Measurements from ENCODE around the gene CMIP.
A peak's percentile ranks its signal among the peaks of the same experiment; 100 is the strongest.
"Not testable (repeated sequence)": the region's sequence is repeated elsewhere in the genome, so short reads cannot be mapped to it uniquely, and the experiment has no call there.

CMIP gene

DNA sequence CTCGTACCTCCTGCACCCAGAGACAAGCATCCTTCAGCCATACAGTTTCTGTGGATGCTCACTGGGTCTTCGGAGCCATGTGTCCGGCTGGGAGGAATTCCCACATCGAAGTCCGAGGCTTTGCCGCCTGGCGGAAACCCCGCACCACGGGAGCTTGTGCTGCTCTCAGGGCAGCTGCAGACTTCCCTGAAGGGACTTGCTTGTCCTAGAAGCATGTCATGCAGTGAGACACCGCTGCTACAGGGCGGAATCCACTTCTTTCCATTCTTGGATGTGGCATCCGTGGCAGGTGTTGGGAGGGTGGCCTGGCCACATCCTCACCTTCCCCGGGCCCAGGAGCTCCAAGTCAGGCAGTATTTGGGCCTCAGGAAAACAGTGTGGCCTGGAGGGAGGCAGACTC is 122.5 kb downstream of the CMIP start:
- intact Hi-C loops (cut with DNase I), result no loop called here
- DNase-seq, result peak in 3 of 10 donors; percentile 39 to 77 (median 49)

- intact Hi-C loops (cut with DNase I), result no loop called here
- peak in 3 of 10 donors; percentile 72 to 87 (median 87) for DNase-seq
These were observed 123.6 kb downstream of the CMIP start for GRCh38 chr16:81567987-81568748.

DNA sequence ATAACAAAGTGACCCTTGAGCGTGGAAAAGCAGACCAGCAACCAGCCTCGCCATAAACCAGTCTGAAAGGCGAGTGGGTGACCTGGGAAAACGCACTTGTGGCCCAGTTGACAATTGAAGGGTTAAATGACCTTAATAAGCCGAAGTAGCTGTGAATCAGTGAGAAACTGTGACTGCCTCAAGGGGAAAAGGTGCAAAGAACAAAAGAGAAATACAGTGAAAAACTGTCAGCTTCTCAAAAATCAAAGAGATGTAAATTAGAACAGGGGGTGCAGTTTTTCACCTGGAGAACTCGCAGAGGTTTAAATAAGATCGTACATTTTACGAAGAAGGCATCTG is 124.1 kb downstream of the CMIP start:
- intact Hi-C loops (cut with DNase I), result no loop called here
- DNase-seq, result peak in 2 of 10 donors; percentile 6 to 8

DNA sequence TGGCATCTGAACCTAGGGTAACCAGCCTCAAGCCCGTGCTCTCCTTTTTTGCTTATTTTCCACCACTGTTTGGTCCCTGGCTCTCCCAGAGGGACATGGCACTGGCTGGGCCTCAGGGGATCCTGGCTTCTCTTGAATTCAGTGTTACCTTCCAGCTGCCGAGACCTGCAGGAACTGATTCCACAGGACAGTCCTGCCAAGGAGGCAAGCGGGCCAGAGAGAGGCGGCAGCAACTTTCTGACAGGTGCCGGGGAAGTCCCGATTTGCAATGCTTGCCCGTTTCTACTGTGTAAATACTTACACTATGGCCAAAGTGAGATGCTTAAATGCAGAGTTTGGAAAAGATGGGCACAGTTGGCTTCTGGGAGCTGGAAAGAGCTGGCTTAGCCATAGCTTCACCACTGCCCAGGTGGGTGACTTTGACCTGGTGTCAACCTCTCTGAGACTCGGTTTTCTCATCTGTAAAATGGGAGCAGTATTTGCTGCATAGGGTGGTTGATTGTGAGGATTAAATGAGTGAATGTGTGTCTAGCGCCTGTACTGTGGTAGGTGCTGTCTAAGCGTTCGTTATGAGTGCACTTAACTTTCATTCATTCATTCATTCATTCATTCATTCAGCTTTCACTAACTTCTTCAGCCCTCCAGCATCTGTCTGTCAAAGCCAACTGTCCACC is 124.9 kb downstream of the CMIP start:
- intact Hi-C loops (cut with DNase I), result no loop called here
- peak in 2 of 10 donors; percentile 6 to 57 for DNase-seq

DNA sequence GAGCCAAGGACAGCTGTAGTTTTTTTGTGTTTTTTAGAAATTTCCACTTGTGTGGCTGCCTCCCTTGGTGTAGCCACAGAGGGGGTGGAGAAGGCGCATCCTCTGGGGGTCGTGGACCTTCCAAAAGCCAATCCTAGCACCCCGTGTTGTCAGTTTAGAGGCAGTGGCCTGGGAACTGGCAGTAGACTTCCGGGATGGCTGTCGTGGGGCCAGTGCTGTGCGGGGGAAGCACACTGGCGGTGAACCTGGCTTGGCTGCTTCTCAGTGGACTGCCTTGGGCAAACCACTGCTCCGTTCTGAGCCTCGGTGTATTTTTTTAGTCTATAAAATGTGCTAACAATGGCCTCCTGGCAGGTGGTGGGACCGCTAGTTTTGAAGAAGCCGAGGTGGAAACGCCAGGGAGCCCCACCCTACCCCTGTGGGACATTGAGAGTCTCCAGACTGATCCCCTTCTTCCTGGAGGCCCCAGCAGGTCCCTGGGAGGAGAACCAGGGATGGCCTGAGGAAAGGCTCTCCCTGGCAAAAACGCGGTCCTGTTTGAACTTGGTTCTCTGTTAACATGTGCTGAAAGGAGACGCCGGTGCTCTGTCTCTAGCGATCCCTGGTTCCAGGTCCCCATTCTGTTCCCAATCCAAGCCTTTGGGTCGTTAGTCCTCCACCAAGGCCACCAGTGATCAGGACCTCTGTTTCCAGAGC is 125.7 kb downstream of the CMIP start:
- DNase-seq, result peak in 2 of 10 donors; percentile 40 to 63
- intact Hi-C loops (cut with DNase I), result no loop called here

- intact Hi-C loops (cut with DNase I), result no loop called here
- DNase-seq, result peak in 2 of 10 donors; percentile 21 to 59
These were observed 126.6 kb downstream of the CMIP start for GRCh38 chr16:81571175-81571574.

DNA sequence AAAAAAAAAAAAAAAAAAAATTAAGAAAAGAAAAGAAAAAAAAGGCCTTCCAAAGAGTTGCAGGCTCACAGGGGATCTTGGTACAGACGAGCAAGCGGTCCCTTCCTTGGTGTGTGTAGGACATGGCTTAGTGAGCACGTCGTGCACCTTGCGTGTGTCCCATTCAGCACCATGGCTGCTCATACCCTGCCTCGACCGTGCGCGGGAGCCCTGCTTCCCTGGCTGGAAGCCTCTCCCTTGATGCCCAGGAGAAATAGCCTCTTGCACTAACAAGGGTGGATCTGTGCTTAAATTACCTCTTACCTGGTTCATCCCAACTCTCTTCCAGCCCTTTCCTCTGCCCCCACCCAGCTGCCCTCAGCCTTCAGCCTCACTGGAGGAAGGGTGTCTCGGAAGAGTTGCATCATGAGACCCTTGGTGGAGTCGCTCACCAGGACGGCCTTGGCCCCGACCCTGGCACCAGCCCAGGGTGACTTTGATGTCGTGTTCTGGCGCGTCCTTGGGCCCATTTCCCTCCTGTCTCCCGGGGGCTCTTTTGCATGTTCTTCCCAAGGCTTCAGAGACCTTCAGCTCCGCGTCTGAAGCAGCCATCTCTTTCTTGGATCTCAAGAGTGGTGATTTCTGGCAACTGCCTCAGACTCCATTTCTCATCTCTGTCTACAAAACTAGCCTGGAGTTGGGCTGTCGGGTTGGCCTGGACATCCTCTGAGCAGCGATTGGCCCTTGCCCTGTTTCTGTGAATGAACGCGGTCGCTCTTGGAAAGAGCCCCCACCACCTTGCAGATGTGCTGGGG is 127.2 kb downstream of the CMIP start:
- peak in 2 of 10 donors; percentile 26 to 77 for DNase-seq
- intact Hi-C loops (cut with DNase I), result no loop called here

- DNase-seq, result peak in 2 of 10 donors; percentile 46 to 78
- intact Hi-C loops (cut with DNase I), result no loop called here
These were observed 128.0 kb downstream of the CMIP start for GRCh38 chr16:81572386-81573144.

- DNase-seq, result peak in 2 of 10 donors; percentile 2
- intact Hi-C loops (cut with DNase I), result no loop called here
These were observed 129.0 kb downstream of the CMIP start for GRCh38 chr16:81573533-81574020.

DNA sequence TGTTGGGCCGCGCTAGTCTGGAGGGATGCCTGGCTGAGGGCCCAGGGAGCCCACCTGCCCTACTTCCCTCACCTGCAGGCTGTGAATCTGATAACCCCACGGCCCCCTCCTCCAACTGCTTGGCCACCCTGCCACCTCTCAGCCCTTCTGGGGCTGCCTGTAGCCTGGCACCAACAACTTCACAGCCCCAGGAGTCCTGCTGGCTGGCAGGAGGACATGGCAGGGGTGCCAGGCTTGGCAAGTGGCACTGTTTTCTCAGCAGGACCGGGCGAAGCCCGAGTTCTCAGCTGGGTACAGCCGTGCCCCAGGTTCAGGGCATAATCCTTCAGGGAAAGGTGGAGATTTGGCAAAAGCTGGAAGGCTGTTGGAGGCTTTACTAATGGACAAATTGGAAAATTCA is 129.6 kb downstream of the CMIP start:
- DNase-seq, result peak in 2 of 10 donors; percentile 54 to 82
- intact Hi-C loops (cut with DNase I), result no loop called here

- DNase-seq, result peak in 2 of 10 donors; percentile 13 to 48
- intact Hi-C loops (cut with DNase I), result no loop called here
These were observed 130.7 kb downstream of the CMIP start for GRCh38 chr16:81575307-81575706.

- intact Hi-C loops (cut with DNase I), result no loop called here
- peak in 1 of 10 donors; percentile 7 for DNase-seq
These were observed 131.2 kb downstream of the CMIP start for GRCh38 chr16:81575834-81576233.

- intact Hi-C loops (cut with DNase I), result no loop called here
- DNase-seq, result no peak
These were observed 132.1 kb downstream of the CMIP start for GRCh38 chr16:81576696-81577095.

GRCh38 chr16:81577272-81577671 is 132.7 kb downstream of the CMIP start:
- intact Hi-C loops (cut with DNase I); DNase-seq: not testable (repeated sequence)

DNA sequence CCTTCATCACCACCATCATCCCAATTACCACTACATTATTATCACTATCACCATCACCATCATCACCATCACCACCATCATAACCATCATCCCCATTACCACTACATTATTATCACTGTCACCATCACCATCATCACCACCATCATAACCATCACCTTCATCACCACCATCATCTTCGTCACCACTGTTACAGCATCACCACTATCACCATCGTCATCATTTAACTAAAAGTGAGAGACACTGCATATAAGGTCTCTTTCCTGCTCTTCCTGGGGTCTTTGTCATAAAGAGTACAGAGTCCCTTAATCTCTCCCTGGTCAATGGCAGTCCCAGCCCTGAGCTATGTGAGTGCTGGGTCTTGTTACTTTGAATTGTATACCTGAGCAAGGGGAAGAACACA is 133.5 kb downstream of the CMIP start:
- intact Hi-C loops (cut with DNase I), result no loop called here

GRCh38 chr16:81578636-81579413 is 134.2 kb downstream of the CMIP start:
- intact Hi-C loops (cut with DNase I), result no loop called here
- peak in 2 of 10 donors; percentile 40 to 56 for DNase-seq

More for the DNA sequence above, 133.5 kb downstream of the CMIP start:
- DNase-seq, result no peak

DNA sequence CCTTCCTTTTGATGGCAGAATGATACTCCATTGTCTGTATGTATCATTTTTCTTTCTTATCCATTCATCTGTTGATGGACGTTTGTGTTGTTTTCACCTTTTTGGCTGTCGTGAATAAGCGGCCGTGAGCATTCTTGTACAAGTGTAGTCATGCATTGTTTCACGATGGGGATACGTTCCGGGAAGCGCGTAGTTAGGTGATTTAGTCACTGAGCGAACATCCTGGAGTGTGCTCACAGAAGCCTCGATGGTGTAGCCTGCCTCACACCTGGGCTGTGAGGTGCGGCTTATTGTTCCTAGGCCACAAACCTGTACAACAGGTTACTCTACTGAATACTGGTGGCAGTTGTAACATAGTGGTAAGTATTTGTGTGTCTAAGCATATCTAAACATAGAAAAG is 136.5 kb downstream of the CMIP start:
- DNase-seq, result peak in 2 of 10 donors; percentile 32 to 39
- intact Hi-C loops (cut with DNase I), result no loop called here

DNA sequence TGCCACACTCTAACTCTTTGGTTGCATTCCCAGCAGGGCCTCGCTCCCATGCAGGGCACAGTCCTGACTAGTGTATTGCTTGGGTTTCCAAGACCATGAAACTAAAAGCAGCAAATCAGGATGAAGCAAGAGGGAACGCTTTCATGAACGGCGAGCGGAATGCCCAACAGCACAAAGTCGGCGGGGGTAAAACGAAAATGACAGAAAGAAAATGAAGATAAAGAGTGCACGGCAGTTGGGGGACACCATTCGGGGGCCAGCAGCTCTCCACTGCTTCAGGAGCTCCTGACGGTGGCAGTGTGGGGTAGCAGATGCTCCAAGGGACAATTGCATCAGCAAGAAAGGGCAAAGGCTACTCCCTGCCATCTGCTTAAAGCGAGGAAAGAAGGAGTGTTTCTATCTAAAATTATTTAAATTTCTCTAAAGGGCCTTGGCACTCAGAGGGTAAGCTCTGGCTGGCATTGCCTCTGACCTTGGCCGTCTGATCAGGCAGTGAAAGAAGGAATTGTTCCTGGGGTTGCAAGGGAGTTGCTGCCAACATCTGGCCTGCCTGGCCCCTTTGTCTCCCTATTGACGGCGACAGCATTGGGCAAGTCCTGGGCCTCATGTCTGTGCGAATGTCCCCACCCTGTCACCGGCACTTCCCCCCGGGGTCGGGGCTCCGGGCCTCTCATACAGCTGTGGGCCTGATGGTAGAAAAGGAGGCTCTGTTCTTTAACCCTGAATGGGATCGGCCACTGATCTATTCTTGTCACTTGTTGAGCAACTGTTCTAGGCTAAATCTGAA is 138.2 kb downstream of the CMIP start:
- peak in 9 of 10 donors; percentile 57 to 95 (median 73) for DNase-seq
- intact Hi-C loops (cut with DNase I), result no loop called here

Data from posterior cingulate gyrus (tissue), 11 donors.